ENCODE measurements around the gene SAV1. TPM values are rescaled to one million over a fixed set of nuclear protein-coding genes. Genes with fewer than 3 reads are reported as not detected.

The SAV1 gene
- total RNA-seq, 1 donor from 2014 or later = 30.0 TPM

- intact Hi-C loops (cut with DNase I) = no loop called here
- TF ChIP-seq CTCF (IDR thresholded peaks at IDR 0.05) = no peak
- TF ChIP-seq POLR2AphosphoS5 (IDR thresholded peaks at IDR 0.05; ENCODE audit: insufficient read depth in 1 of 2, low read depth in 1 of 2) = no peak
- no peak for TF ChIP-seq POLR2A (IDR thresholded peaks at IDR 0.05)
- no peak for DNase-seq (ENCODE audit: extremely low spot score in 2 of 2)
- H3K27me3 ChIP-seq = no peaks in the 10 kb centered on the region
- no peaks in the 10 kb centered on the region for H3K9me3 ChIP-seq
- no peak overlapping the region for H3K27ac ChIP-seq
- no peaks in the 10 kb centered on the region for H3K36me3 ChIP-seq
- no peak overlapping the region for H3K4me3 ChIP-seq
- H3K4me1 ChIP-seq = peaks cover 19% of the 10 kb centered on the region
Measured at GRCh38 chr14:50670196-50670865, 2.2 kb upstream of the SAV1 start.

- no peak for TF ChIP-seq CTCF (IDR thresholded peaks at IDR 0.05)
- no peak for TF ChIP-seq POLR2AphosphoS5 (IDR thresholded peaks at IDR 0.05; ENCODE audit: insufficient read depth in 1 of 2, low read depth in 1 of 2)
- TF ChIP-seq POLR2A (IDR thresholded peaks at IDR 0.05) = no peak
- Histone ChIP-seq H3K9me3 (no peaks in the 10 kb centered on the region), H3K4me3 (no peak overlapping the region), H3K4me1 (peaks cover 21% of the 10 kb centered on the region), H3K27me3 (no peaks in the 10 kb centered on the region), H3K27ac (no peak overlapping the region), H3K36me3 (no peaks in the 10 kb centered on the region)
- no peak for DNase-seq (ENCODE audit: extremely low spot score in 2 of 2)
- intact Hi-C loops (cut with DNase I) = no loop called here
Measured at GRCh38 chr14:50669441-50669986, 1.4 kb upstream of the SAV1 start.

- intact Hi-C loops (cut with DNase I) = no loop called here
- Histone ChIP-seq H3K4me1 (peaks cover 28% of the 10 kb centered on the region), H3K27ac (peak overlapping the region; percentile 98), H3K4me3 (peak overlapping the region; percentile 73 to 91), H3K9me3 (no peaks in the 10 kb centered on the region), H3K27me3 (no peaks in the 10 kb centered on the region), H3K36me3 (no peaks in the 10 kb centered on the region)
- DNase-seq (ENCODE audit: extremely low spot score in 2 of 2) = no peak
- TF ChIP-seq CTCF (IDR thresholded peaks at IDR 0.05) (no peak), POLR2AphosphoS5 (IDR thresholded peaks at IDR 0.05; ENCODE audit: insufficient read depth in 1 of 2, low read depth in 1 of 2) (no peak), POLR2A (IDR thresholded peaks at IDR 0.05) (no peak)
Measured at GRCh38 chr14:50668826-50669143, 679 bp upstream of the SAV1 start.

GRCh38 chr14:50667684-50667995 lies 466 bp downstream of the SAV1 start:
- Histone ChIP-seq H3K36me3 (no peaks in the 10 kb centered on the region), H3K9me3 (no peaks in the 10 kb centered on the region), H3K4me3 (peak overlapping the region; percentile 73 to 91), H3K27me3 (no peaks in the 10 kb centered on the region), H3K4me1 (peaks cover 34% of the 10 kb centered on the region), H3K27ac (peak overlapping the region; percentile 98)
- no peak for DNase-seq (ENCODE audit: extremely low spot score in 2 of 2)
- intact Hi-C loops (cut with DNase I) = no loop called here
- TF ChIP-seq POLR2AphosphoS5 (IDR thresholded peaks at IDR 0.05; ENCODE audit: insufficient read depth in 1 of 2, low read depth in 1 of 2) (no peak), CTCF (IDR thresholded peaks at IDR 0.05) (no peak), POLR2A (IDR thresholded peaks at IDR 0.05) (no peak)

Measured in vagina (tissue), 2 donors.